Breast epithelium (tissue), 4 donors: Measurements from ENCODE around the gene UGT2B11. TPM values are rescaled to one million over a fixed set of nuclear protein-coding genes. Genes with fewer than 3 reads are reported as not detected.
"Not testable (repeated sequence)": the region's sequence is repeated elsewhere in the genome, so short reads cannot be mapped to it uniquely, and the experiment has no call there.

Source experiments
- DNase-seq, 2 donors: peaks; one replicate each; pipeline ENCODE4 v3.0.0-alpha.2; 2019; ENCODE audit warnings: low spot score in 2 of 2
- H3K27ac ChIP-seq, 2 donors: fragments of 200-600 bp; sonication (generic) in 1 of 2; one replicate each; pipeline ENCODE4 v1.5.1; 2016 to 2019; ENCODE audit warnings: mild to moderate bottlenecking in 1 of 2
- H3K27me3 ChIP-seq, 2 donors: fragments of 200-600 bp; sonication (generic) in 1 of 2; one replicate each; pipeline versions ENCODE4 v1.5.1 to v1.6.0; 2017 to 2019; ENCODE audit warnings: control low read depth in 1 of 2, mild to moderate bottlenecking in 1 of 2
- H3K36me3 ChIP-seq: fragments of 200-600 bp; one replicate; pipeline ENCODE4 v1.5.1; 2019
- H3K4me1 ChIP-seq, 2 donors: fragments of 200-600 bp; sonication (generic); one replicate each; pipeline ENCODE4 v1.5.1; 2016 to 2019; ENCODE audit warnings: control low read depth in 1 of 2
- H3K4me3 ChIP-seq, 3 donors: fragments of 200-600 bp; sonication (generic); 1 replicate in 2 of 3; 2 replicates in 1 of 3; pipeline ENCODE4 v1.5.1; 2016 to 2019; ENCODE audit warnings: mild to moderate bottlenecking in 3 of 3, moderate library complexity in 2 of 3
- H3K9me3 ChIP-seq, 2 donors: fragments of 200-600 bp; sonication (generic) in 1 of 2; one replicate each; pipeline ENCODE4 v1.5.1; 2016 to 2019; ENCODE audit warnings: control low read depth in 1 of 2
- CTCF ChIP-seq, 3 donors: fragments of 450-650 bp; IDR thresholded peaks; one replicate each; pipeline ENCODE4 v1.5.1; 2016 to 2017; ENCODE audit warnings: antibody characterized with exemption in 3 of 3, mild to moderate bottlenecking in 3 of 3, moderate library complexity in 3 of 3
- POLR2A ChIP-seq: fragments of 450-650 bp; IDR thresholded peaks from one replicate; pipeline ENCODE4 v1.6.1; 2016; ENCODE audit warnings: antibody characterized with exemption, mild to moderate bottlenecking, moderate library complexity
- POLR2AphosphoS5 ChIP-seq, 3 donors: sonication (generic); formaldehyde crosslinking; IDR thresholded peaks; one replicate each; pipeline ENCODE4 v1.6.1; 2017; ENCODE audit warnings: antibody characterized with exemption in 3 of 3
- intact Hi-C: fragments of 100-400 bp; cut with DNase I; formaldehyde crosslinking; loops from one replicate; pipeline ENCODE4 v1.15.1; 2023; ENCODE audit warnings: low total_unique reads
- total RNA-seq, 3 donors: library from RNA; depleted of rRNA; stranded (reverse); fragments of >200 nt; gene quantifications; one replicate each; pipeline ENCODE4 v1.1.0, GENCODE V29; 2016

Gene UGT2B11
- total RNA-seq, 3 donors from 2014 or later = 4.0 to 18.4 TPM; not detected in 1

- DNase-seq = no peak
- Histone ChIP-seq H3K27me3 (no peaks in the 10 kb centered on the region), H3K36me3 (no peaks in the 10 kb centered on the region), H3K9me3 (no peaks in the 10 kb centered on the region), H3K27ac (no peak overlapping the region), H3K4me1 (no peaks in the 10 kb centered on the region), H3K4me3 (no peak overlapping the region)
- intact Hi-C loops = no loop called here
- TF ChIP-seq POLR2AphosphoS5 (IDR thresholded peaks at IDR 0.05) (no peak), POLR2A (no peak), CTCF (IDR thresholded peaks at IDR 0.05) (no peak)
Observed at GRCh38 chr4:69167300-69167699, 47.2 kb downstream of the UGT2B11 start.

GRCh38 chr4:69166376-69166775 is 48.2 kb downstream of the UGT2B11 start:
- DNase-seq, H3K27ac ChIP-seq, H3K9me3 ChIP-seq, H3K4me3 ChIP-seq, H3K4me1 ChIP-seq, H3K27me3 ChIP-seq, H3K36me3 ChIP-seq, intact Hi-C loops: not testable (repeated sequence)

- H3K9me3 ChIP-seq, H3K36me3 ChIP-seq: not testable (repeated sequence)
Observed at GRCh38 chr4:69165707-69166106, 48.8 kb downstream of the UGT2B11 start.

GRCh38 chr4:69156913-69157312 is 57.6 kb downstream of the UGT2B11 start:
- no peaks in the 10 kb centered on the region for H3K36me3 ChIP-seq
- no peaks in the 10 kb centered on the region for H3K4me1 ChIP-seq
- H3K27ac ChIP-seq = no peak overlapping the region
- H3K9me3 ChIP-seq = no peaks in the 10 kb centered on the region
- no peaks in the 10 kb centered on the region for H3K27me3 ChIP-seq
- TF ChIP-seq POLR2A (no peak), CTCF (IDR thresholded peaks at IDR 0.05) (no peak), POLR2AphosphoS5 (IDR thresholded peaks at IDR 0.05) (no peak)
- H3K4me3 ChIP-seq = no peak overlapping the region
- intact Hi-C loops = no loop called here
- no peak for DNase-seq

More at GRCh38 chr4:69165707-69166106, 48.8 kb downstream of the UGT2B11 start:
- DNase-seq, H3K4me3 ChIP-seq, H3K27me3 ChIP-seq, intact Hi-C loops, H3K27ac ChIP-seq, H3K4me1 ChIP-seq: not testable (repeated sequence)

GRCh38 chr4:69154021-69154420 is 60.5 kb downstream of the UGT2B11 start:
- H3K27ac ChIP-seq = no peak overlapping the region
- no peaks in the 10 kb centered on the region for H3K27me3 ChIP-seq
- no peak overlapping the region for H3K4me3 ChIP-seq
- H3K36me3 ChIP-seq = no peaks in the 10 kb centered on the region
- intact Hi-C loops = no loop called here
- TF ChIP-seq POLR2AphosphoS5 (IDR thresholded peaks at IDR 0.05) (no peak), CTCF (IDR thresholded peaks at IDR 0.05) (no peak), POLR2A (no peak)
- H3K4me1 ChIP-seq = no peaks in the 10 kb centered on the region
- H3K9me3 ChIP-seq = no peaks in the 10 kb centered on the region
- no peak for DNase-seq

Other genes starting within 250 kb of the UGT2B11 start
- gene UGT2B7, start 118.3 kb downstream of the UGT2B11 start, total RNA-seq = 1 to 10 TPM in 1 of 3 donors, under 1 TPM in 1, not detected in 1; 0.33 to 2.5 TPM
- gene UGT2B28, start 65.7 kb upstream of the UGT2B11 start, total RNA-seq = 1 to 10 TPM in 2 of 3 donors, not detected in 1; 1.9 to 2.0 TPM